Tibial nerve (tissue), 4 donors: Measurements from ENCODE around the gene TMX3.

Experiments used
- EP300 ChIP-seq, 2 donors: sonication (generic); formaldehyde crosslinking; IDR thresholded peaks; one replicate each; pipeline ENCODE4 v1.6.1; 2017; ENCODE audit warnings: antibody characterized with exemption in 2 of 2, mild to moderate bottlenecking in 1 of 2
- POLR2A ChIP-seq, 2 donors: fragments of 450-650 bp; IDR thresholded peaks; one replicate each; pipeline ENCODE4 v1.6.1; 2017; ENCODE audit warnings: antibody characterized with exemption in 2 of 2, mild to moderate bottlenecking in 2 of 2, moderate library complexity in 2 of 2
- TF ChIP-seq, protein P1 (sequence below), 5 experiments: fragments of 200-600 bp in 3 of 5; fragments of 450-650 bp in 2 of 5; sonication (generic) in 3 of 5; IDR thresholded peaks; one replicate each; pipeline ENCODE4 v1.5.1; 2016 to 2019; ENCODE audit warnings: antibody characterized with exemption in 5 of 5, mild to moderate bottlenecking in 3 of 5, moderate library complexity in 2 of 5

DNA sequence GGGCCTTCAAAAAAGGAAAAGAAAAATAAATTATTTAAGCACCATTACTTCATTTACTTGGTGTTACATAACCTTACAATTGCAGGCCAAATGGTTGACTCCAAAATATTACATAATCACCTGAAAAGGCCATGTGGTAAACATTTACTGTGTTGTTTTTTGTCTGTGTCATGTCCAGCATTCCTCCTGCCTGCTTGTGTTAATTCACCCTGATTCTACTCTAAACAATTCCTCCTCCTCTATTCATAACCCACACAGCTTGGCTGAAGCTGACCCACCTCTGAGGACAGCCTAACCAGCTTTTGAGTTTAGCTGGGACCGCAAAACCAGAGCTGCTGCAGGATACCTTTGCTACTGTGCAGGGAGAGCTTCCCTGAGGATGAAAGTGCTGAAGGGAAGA lies 35.4 kb downstream of the TMX3 start:
- TF ChIP-seq, protein P1, sequence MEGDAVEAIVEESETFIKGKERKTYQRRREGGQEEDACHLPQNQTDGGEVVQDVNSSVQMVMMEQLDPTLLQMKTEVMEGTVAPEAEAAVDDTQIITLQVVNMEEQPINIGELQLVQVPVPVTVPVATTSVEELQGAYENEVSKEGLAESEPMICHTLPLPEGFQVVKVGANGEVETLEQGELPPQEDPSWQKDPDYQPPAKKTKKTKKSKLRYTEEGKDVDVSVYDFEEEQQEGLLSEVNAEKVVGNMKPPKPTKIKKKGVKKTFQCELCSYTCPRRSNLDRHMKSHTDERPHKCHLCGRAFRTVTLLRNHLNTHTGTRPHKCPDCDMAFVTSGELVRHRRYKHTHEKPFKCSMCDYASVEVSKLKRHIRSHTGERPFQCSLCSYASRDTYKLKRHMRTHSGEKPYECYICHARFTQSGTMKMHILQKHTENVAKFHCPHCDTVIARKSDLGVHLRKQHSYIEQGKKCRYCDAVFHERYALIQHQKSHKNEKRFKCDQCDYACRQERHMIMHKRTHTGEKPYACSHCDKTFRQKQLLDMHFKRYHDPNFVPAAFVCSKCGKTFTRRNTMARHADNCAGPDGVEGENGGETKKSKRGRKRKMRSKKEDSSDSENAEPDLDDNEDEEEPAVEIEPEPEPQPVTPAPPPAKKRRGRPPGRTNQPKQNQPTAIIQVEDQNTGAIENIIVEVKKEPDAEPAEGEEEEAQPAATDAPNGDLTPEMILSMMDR (IDR thresholded peaks at IDR 0.05), result no peak
- peak in 1 of 2 donors; percentile 29 for TF ChIP-seq EP300 (IDR thresholded peaks at IDR 0.05)
- TF ChIP-seq POLR2A (IDR thresholded peaks at IDR 0.05), result no peak
